ENCODE results near the gene ROBO2.
A peak's percentile ranks its signal among the peaks of the same experiment; 100 is the strongest.

ROBO2 gene

GRCh38 chr3:77436908-77437307, 397.0 kb downstream of the ROBO2 start:
- DNase-seq = no peak

- DNase-seq = no peak
Observed at GRCh38 chr3:77446084-77446483, 406.2 kb downstream of the ROBO2 start.

- DNase-seq = no peak
Observed at GRCh38 chr3:77446761-77447160, 406.9 kb downstream of the ROBO2 start.

GRCh38 chr3:77449459-77450350, 409.8 kb downstream of the ROBO2 start:
- DNase-seq = no peak

- no peak for DNase-seq
Observed at GRCh38 chr3:77456431-77456830, 416.5 kb downstream of the ROBO2 start.

GRCh38 chr3:77456906-77457305, 417.0 kb downstream of the ROBO2 start:
- no peak for DNase-seq

- no peak for DNase-seq
Observed at GRCh38 chr3:77459926-77460325, 420.0 kb downstream of the ROBO2 start.

- no peak for DNase-seq
Observed at GRCh38 chr3:77460326-77460725, 420.4 kb downstream of the ROBO2 start.

- DNase-seq = no peak
Observed at GRCh38 chr3:77462951-77463350, 423.1 kb downstream of the ROBO2 start.

- no peak for DNase-seq
Observed at GRCh38 chr3:77464111-77464688, 424.3 kb downstream of the ROBO2 start.

- no peak for DNase-seq
Observed at GRCh38 chr3:77466562-77467115, 426.7 kb downstream of the ROBO2 start.

- DNase-seq = peak; percentile 82
Observed at GRCh38 chr3:77467702-77468625, 428.1 kb downstream of the ROBO2 start.

- DNase-seq = peak; percentile 48
Observed at GRCh38 chr3:77468626-77469020, 428.7 kb downstream of the ROBO2 start.

- no peak for DNase-seq
Observed at GRCh38 chr3:77475507-77475906, 435.6 kb downstream of the ROBO2 start.

GRCh38 chr3:77479021-77479420, 439.1 kb downstream of the ROBO2 start:
- DNase-seq = no peak

- no peak for DNase-seq
Observed at GRCh38 chr3:77489216-77489615, 449.3 kb downstream of the ROBO2 start.

- no peak for DNase-seq
Observed at GRCh38 chr3:77491961-77492360, 452.1 kb downstream of the ROBO2 start.

- DNase-seq = no peak
Observed at GRCh38 chr3:77500721-77501120, 460.8 kb downstream of the ROBO2 start.

- DNase-seq = no peak
Observed at GRCh38 chr3:77506384-77506783, 466.5 kb downstream of the ROBO2 start.

- DNase-seq = no peak
Observed at GRCh38 chr3:77513542-77513941, 473.6 kb downstream of the ROBO2 start.

- DNase-seq = no peak
Observed at GRCh38 chr3:77514766-77515165, 474.9 kb downstream of the ROBO2 start.

GRCh38 chr3:77524463-77524862, 484.6 kb downstream of the ROBO2 start:
- no peak for DNase-seq
